GM18508 (cell line): Measurements from ENCODE around the gene C2CD4B.

Experiments
- ATAC-seq: cut with Tn5 transposase; IDR thresholded peaks from one replicate; pipeline ENCODE4 v1.9.1; 2021; ENCODE audit warnings: moderate number of reproducible peaks; ENCODE audit not compliant: insufficient read depth, unreplicated experiment

C2CD4B gene

GRCh38 chr15:62150445-62150844, 14.6 kb downstream of the C2CD4B start:
- ATAC-seq = no peak

- no peak for ATAC-seq
Observed at GRCh38 chr15:62149729-62150128, 15.4 kb downstream of the C2CD4B start.

GRCh38 chr15:62147551-62147950, 17.5 kb downstream of the C2CD4B start:
- no peak for ATAC-seq

- no peak for ATAC-seq
Observed at GRCh38 chr15:62147149-62147548, 17.9 kb downstream of the C2CD4B start.

- no peak for ATAC-seq
Observed at GRCh38 chr15:62145015-62145735, 19.9 kb downstream of the C2CD4B start.

- no peak for ATAC-seq
Observed at GRCh38 chr15:62142736-62143135, 22.3 kb downstream of the C2CD4B start.

- ATAC-seq = no peak
Observed at GRCh38 chr15:62141643-62142588, 23.2 kb downstream of the C2CD4B start.

- ATAC-seq = no peak
Observed at GRCh38 chr15:62141200-62141599, 23.9 kb downstream of the C2CD4B start.

- ATAC-seq = no peak
Observed at GRCh38 chr15:62138124-62138523, 27.0 kb downstream of the C2CD4B start.

GRCh38 chr15:62136911-62137865, 27.9 kb downstream of the C2CD4B start:
- ATAC-seq = no peak

- ATAC-seq = no peak
Observed at GRCh38 chr15:62135532-62136134, 29.5 kb downstream of the C2CD4B start.

- ATAC-seq = no peak
Observed at GRCh38 chr15:62133141-62133540, 31.9 kb downstream of the C2CD4B start.

- ATAC-seq = no peak
Observed at GRCh38 chr15:62128916-62129315, 36.2 kb downstream of the C2CD4B start.

GRCh38 chr15:62126364-62126763, 38.7 kb downstream of the C2CD4B start:
- no peak for ATAC-seq

GRCh38 chr15:62125773-62126172, 39.3 kb downstream of the C2CD4B start:
- no peak for ATAC-seq

GRCh38 chr15:62124973-62125303, 40.1 kb downstream of the C2CD4B start:
- no peak for ATAC-seq

- no peak for ATAC-seq
Observed at GRCh38 chr15:62124176-62124972, 40.7 kb downstream of the C2CD4B start.

GRCh38 chr15:62122249-62122648, 42.8 kb downstream of the C2CD4B start:
- no peak for ATAC-seq

- ATAC-seq = no peak
Observed at GRCh38 chr15:62121273-62122015, 43.6 kb downstream of the C2CD4B start.
